Inflammatory macrophage treated with lipopolysaccharide for 4 hours (primary cell): ENCODE data around the gene CTDSP2.
"Not testable (repeated sequence)": the region's sequence is repeated elsewhere in the genome, so short reads cannot be mapped to it uniquely, and the experiment has no call there.

Experiments used
- DNase-seq: peaks from one replicate; pipeline ENCODE4 v3.0.0-alpha.2; 2020

Gene CTDSP2

DNA sequence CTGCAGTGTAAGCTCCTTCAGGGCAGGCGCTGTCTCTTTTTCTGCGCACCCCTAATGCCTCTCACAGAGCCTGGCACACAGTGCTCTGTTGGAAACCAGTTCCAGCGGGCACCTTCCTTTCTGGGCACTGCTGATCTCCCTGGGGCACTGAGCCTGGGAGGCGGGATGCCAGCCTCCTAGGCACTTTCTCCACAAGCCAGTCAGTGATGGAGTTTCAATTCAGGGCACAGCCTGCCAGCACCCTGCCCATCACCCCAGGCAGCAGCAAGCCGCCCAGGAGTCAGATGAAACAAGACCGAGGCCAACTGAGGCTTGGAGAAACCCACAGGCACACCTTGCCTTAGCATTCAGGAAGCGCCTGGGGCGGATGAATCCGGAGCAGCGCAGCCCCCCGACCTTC, 5.7 kb upstream of the CTDSP2 start:
- no peak for DNase-seq

DNA sequence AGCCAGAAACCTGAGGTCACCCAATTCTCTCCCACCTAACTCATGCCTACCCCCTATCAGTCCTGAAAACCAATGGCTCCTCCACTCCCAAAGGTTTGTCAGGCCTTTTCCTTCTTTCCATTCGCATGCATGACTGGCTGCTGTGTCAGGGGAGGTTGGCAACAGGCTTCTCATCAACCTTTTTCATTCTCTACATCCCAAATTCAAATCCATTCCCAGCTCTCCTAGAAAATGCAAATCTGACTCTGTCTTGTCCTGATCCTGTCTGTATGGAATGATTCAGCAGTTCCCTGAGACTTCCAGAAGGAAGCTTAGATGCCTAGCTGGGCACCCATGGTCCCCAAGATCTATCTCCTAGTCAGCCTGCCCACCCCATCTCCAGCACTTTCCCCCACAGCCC, 5.0 kb upstream of the CTDSP2 start:
- no peak for DNase-seq

DNA sequence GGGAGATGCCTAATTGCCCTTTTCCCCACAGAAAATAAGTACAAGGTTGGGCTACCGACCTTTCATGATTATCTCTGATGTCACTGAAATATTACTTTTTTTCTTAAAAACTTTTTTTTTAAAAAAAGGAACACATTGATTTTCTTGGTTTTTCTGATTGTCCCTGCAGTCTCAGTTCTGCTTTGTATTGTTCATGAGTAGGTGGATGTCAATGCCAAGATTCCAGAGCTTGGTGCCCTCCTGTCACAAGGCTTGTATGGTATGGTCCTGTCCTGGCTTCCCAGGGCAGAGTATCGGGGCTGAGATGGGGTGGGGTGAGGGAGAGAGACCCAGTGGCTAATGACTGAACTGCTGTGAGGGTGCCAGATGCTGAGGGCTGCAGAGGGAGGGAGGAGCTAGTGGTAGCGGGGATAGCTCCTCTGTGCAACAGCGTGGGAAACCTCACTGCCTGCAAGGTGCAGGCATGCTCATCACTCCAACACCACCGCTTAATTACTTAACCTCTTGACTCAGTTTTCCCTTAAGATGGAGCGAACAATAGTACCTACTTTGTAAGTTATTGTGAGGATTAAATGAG, 4.4 kb upstream of the CTDSP2 start:
- peak; percentile 43 for DNase-seq

DNA sequence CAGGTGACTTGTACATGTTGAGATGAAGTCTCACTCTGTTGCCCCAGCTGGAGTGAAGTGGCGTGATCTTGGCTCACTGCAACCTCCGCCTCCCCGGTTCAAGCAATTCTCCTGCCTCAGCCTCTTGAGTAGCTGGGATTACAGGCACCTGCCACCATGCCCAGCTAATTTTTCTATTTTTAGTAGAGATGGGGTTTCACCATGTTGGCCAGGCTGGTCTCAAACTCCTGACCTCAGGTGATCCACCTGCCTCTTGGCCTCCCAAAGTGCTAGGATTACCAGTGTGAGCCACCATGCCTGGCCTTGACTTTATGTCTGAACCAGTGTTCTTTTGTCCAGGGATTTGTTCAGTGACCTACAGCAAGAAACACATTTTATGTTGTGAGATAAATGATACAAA, 2.9 kb upstream of the CTDSP2 start:
- not testable (repeated sequence) for DNase-seq

DNA sequence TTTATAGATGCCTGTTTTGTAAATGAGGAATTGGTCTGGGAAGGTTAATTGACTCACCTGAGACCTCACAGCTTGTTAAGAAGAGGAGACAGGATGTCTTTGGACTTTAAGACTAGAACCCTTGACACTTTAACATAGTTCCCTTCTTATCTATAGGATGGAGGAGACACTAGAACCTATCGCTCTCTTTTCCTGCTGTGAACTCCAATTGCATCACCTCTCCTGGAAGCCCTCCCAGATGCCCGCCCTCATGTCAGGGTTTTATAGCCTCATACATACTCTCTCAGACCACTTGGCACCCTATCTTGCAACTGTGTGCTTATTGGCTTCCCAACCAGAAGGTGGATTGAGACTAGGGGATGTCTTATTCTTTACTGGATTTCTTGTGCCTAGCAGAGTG, 2.5 kb upstream of the CTDSP2 start:
- DNase-seq = no peak

DNA sequence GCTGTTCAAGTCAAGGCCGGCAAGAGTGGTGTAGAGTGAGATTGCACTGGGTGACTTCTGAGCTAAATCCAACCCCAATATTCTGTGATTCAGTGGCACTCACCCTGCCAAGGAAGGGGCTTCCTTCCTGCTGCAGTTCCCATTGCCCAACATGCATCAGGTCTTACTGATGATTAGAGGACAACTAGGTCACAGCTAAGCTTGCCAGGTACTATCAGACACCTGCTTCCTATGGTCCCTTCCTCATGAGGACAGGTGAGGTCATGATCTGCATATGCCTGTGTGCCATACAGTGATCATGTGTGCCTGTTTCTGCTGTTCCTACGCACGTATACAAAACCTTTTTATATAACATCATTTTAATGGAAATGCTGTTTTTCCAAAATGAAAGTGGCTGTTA, 1.7 kb upstream of the CTDSP2 start:
- no peak for DNase-seq

DNA sequence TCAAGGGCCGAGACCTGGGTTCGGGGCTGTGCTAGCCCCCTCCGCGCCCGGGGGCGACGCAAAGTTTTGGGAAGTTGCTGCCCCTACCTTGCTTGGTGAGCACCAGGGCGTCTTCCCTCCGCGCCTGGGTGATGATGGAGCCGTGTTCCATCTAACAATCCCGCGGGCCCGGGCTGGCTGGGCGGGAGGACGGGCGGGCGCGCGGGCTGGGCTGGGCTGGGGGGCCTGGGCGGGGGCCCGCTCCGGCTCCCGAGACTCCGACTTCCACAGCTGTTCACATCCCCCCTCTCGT, 298 bp downstream of the CTDSP2 start:
- no peak for DNase-seq

DNA sequence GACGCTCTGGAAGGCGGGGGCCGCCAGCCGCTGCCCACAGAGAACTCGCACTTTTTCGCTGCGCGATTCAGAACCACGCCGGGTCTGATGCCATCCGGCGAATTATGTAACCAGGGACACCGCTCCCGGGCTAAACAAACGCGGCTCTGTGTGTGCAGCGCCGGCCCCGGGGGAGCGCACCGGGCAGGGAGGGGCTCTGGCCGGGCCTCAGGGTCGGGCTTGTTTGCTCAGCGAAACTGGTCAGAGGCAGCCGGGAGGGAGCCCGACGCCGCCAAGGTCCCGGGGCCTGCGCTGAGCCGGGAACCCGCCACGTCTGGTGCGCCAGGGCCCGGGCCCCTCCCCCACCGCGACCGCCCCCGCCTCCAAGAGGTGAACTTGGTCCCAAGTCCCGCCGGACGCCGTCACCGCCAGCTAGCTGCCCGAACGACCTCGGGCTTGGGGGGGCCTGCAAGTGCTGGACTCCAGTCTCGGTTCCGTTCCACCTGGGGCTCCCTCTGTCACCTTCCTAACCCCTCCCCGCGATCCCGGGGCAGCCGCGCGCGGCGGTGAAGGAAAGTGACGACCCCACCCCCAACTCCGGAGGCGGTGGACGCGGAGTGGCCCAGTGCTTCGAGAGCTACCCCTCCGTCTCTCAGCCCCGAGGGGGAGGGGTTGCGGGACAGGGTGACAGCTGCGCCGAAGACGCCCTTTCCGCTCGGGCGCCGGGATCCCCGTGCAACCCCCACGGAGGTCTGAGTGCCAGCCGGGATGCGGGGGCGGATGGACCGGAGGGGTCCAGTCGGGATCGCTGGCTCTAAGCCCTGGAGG, 848 bp downstream of the CTDSP2 start:
- peak; percentile 55 for DNase-seq

DNA sequence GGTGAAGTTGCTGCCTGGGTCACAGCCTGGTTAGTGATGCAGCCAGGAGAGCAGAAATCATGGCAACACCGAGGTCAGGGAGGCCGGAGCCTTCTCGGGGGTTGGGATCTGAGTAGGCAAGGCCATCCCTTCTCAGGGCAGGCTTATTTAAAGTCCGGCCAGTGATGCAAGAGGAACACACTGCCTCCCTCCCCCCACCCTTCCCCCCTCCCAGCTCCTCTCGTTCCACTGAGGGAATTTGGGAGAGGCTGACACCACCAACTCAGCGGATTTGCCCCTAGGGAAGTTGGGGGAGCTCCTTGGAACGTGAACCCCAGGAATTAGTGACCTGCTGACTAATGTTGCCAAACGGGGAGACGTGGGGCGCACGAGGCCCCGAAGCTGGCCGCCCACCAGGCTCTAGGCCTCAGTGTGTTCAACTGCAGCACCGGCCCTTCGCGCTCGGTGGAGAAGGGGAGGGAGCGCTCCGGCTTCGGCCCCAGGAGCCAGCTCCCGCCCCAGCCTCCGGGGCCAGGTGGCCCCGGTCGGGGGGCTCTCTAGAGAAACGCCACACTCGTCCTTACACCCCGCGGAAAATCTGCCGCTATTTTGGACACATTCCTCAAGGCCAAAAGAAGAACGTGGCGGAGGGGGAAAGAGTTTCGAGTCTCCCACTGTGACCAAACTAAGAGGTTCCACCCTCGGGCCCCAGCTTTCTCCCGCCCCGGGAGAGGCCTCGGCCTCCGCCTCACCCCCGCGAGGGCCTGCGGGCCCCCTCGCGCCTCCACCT, 1.6 kb downstream of the CTDSP2 start:
- DNase-seq = peak; percentile 54

DNA sequence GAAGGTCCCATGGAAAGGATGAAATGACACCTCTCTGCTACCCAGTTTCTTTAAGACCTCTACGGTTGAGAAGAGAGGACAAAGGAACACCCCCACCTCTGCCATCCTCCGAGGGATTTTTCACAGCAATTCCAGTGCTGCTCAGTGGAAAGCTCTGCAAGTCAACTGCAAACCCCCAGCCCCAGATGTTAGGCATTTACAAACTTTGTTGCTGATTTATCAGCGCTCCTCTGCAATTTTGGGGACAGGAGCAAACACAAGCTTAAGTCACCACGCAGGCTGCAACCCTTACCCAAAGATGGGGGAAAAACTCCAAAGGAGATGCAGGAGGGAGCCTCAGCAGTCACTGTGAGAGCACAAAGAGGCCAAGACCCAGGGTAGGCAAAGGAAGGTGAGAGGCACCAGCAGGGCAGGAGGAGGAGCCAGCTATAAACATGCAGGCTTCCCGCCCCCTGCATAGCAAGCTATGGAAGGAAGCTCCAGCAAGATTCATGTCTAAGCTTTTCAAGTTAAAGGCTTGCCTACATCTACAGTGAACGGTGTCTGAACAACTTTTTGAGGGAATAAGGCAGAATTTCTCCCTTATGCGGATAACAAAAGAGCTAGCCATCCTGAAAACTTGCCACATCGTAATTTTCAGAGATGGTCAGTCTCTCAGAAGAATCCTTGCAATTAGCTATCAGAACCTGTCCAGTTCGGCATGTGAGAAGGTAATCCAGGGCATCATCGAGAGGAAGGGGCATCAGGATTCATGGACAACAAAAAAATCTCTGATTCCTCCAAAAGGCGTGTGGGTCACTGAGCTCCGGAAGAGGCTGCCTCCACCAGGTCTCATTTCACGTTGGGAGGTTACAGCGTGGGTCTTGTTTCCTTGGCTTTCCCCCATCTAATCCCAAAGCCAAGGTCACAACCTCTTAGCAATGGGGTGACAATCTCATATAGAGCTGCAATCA, 3.9 kb downstream of the CTDSP2 start:
- no peak for DNase-seq

DNA sequence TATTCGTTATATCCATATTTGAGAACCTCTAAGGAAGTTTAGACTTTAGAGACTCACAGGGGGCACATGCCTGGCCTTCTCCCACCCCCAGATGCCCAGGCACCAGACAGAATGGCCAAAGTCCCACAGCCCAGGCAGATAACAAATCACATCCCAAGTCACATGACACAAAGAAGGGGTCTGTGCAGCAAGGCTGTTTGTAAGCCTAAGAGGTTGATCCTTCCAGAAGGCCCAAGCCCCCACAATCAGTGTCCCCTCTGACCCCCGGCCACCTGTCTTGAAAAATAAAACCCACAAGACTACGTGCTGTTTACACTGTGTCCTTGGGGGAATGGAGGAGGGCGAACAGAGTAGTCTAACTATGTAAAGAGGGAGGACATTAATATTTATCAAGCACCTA, 5.1 kb downstream of the CTDSP2 start:
- DNase-seq = no peak

DNA sequence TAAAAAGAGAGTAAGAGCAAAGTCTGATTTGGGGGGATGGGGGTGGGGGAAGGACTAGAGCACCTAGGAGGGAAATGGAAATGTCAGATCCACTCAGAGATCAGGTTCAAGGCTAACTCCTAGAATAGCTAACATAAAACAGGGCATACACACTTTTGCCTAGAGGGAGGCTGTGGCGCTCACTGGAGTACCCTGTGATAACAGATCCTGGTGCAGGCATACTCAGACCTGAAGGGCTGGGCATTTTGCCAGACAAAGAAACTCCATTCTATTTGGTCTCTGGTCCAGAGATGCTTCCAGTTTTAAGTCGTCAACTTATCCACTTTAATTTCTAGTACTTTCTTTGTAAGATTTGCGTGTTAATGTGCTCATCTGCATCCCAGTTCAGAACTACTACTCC, 5.8 kb downstream of the CTDSP2 start:
- DNase-seq = no peak

DNA sequence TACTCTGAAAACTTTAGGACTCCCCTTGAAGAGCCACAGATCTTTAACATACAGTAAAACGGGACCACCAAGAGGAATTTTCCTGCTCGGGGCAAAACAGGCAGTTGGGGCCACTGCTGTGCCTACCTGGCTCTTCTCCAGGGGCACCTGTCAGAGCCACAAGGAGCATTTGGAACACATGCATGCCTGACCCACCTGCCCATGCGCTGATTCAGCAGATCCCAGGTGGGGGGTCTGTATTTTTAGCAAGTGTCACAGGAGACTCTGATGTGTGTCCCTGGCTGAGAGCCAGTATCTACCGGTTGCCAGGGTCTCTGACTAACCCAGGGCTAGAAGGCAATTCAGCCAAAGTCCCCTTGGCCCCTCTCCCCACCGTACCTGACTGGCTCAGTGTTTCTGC, 6.5 kb downstream of the CTDSP2 start:
- DNase-seq = no peak

DNA sequence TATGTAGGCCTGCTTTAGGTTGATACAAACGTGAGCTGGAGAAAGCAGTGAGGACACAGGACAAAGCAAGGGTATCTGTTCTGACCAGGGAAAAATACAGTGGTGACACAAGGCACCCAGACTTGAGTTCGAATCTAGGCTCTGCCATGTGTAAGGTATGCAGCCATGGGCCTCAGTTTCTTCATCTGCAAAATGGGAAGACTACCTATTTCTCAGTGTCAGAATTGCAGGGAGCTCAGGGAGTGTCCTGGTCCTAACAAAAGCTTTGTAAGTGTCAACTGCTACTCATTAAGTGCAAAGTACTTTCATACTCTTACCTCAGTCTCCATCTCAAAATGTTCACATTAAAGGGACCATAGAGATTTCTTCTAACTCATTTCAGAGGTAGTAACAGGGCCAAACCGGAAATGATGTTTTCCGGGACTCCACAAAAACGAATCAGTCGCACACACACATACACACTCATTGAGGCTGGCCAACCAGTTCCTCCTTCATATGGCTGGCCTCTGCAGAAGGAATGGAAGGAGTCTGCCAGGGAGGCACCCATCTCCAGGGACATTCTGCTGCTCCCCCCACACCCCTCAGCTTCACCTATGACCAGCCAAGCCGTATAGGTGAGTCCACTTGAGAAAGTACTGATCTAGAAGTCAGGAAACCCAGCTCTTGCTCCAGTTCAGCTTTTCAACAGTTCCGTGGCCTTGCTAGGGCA, 7.8 kb downstream of the CTDSP2 start:
- peak; percentile 58 for DNase-seq

DNA sequence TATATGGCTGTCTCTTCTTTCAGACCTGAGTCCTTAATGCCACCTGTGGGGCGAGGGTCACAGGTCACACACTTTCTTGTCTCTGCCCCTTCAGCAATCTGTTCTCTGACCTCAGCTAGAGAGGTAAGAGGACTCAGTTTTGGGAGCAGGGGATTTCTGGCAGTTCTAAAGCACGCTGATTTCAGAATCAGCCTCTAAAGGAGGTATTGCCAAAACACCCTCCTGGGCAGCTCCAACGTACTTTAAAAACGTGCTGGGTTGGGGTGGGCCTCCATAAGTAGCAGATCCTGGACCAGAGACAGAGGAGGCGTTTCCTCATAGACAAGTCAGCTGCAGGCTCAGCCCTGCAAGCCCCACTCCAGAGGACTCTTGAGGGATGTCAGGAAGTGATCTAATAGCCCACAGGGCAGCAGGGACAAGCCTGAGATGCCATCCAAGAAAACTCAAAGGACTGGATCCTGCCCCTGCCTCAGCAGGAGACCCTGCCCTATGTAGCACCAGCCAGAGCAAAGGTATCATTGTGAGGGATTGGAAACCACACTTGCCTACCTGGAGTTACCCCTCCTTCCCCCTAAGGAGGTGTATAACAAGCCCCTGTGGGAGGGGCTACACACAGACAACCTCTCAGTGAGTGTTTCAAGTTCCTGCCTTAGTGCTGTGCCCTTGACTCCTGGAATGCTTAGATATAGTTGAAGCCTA, 8.5 kb downstream of the CTDSP2 start:
- DNase-seq = peak; percentile 44

DNA sequence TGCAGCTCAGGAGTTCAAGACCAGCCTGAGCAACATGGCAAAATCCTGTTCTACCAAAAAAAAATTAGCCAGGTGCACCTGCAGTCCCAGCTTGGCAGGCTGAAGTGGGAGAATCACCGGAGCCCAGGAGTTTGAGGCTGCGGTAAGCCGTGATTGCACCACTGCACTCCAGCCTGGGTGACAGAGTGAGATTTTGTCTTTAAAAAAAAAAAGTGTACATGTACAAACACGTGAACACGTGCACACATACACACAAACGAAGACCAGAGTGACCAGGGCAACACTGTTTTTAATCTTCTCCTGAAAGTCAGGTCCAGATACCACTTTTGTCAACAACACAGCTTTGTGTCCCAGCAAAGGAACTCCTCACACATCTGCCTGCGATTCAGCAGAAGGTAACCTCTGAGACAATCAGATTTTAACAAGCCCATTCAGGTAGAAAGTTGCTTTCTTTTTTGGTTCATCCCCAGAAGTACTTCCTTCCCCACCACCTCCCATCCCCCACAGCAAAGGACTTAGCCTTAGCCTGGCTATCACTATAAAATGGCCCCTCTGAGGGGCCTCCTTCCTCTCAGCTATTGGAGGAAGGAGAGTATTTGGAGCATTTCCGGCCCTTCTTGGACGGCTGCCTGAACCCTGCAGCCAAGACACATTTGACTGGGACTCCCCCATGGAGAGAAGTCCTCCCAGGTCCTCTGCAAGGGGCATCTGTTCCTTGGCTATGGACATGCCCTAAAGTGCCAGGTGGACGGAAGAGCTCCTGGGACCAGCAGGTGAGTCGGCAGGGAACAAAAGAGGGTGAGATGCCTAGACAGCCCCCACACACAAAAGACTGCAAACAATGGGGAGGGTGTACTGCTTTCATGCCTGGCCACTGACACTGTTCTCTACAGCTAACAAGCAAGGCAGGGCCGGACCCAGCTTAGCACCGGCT, 9.8 kb downstream of the CTDSP2 start:
- no peak for DNase-seq

DNA sequence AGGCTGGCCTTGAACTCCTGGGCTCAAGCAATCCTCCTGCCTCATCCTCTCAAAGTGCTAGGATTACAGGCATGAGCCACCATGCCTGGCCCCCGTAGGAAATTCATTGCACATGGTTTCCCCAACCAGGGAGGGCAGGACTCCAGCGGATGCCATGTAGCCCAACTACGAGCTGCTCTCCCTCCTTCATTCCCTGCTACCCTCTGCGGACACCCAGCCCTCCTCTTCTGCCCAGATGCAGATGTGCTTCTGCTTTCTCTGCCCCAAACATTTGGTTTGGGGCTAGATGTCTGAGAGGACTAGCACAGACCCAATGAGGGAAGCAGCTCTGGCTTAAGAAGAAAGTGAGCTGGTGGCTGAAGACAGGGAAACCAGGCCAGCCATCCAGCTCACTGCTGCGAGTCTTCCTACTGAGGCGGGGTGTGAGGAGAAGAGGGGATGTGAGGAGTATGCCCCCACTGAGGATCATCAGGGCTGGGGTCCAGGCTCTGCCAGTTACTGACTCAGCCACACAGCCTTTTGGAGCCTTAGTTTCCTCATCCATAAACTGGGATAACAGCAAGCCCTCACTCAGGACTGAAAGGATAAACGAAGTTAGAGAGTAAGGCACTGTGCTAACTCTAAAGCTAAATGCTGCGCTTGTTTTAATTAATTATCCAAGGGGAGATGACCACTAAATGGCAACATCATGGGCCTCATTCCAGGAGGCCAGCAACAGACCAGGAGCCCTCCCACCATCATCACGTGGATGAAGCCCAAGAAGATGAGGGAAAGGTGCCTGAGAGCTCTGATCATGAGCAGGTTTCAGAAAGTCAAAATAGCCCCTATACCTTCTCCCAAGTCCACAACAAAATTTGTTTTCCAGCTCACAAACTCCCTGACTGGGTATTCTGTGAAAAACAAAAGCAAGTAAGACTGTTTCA, 10.9 kb downstream of the CTDSP2 start:
- DNase-seq = peak; percentile 35

DNA sequence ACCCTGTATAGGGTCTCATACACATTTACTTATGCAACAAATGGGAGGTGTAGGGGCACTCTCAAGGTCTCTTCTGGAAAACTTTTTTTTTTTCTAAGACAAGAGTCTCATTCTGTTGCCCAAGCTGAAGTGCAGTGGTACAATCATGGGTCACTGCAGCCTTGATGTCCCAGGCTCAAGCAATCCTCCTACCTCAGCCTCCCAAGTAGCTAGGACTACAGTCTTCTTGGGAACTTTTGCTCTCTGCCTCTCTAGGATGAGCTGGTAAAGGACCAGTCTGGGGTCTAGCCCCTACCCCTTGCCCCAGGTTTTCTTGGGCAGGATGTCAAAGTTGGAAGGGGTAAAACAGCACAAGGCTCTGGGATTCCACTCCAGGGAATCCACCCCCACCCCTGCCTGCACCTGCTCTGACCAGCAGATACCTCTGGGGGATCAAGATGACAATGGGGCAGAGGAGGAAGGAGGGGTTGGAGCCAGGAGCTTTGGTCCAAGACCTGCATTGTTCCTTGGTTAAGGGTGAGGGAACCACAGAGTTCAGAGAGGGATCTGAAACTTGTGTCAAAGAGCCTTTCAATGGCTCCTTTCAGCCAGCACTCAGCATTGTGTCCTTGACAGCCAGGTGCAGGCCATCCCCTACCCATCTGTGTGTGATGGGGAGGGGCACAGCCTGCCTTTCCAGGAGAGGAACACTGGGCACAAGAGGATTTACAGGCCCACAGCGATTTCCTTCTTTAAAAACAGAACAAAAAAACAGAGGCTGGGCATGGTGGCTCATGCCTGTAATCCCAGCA, 12.2 kb downstream of the CTDSP2 start:
- DNase-seq = no peak

DNA sequence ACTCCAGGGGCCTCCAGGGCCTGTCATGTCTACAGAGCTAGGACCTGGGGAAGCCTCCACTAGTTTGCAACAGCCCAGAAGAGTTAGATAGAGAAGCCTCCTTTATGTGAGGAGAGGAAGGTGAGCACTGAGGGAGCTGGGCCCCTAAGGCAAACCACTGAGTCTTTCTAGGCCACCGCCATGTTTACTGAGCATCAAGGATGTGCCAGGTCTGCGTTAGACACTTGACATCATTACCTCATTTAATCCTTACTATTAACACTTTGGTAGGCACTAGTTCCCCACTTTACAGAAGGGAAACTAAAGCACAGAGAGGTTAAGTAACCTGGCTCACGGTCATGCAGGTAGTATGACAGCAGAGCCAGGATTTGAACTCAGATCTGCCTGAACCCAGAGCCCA, 12.9 kb downstream of the CTDSP2 start:
- no peak for DNase-seq
